NT2/D1 (cell line): ENCODE data around the gene LRTM2.

ENCODE experiments used
- DNase-seq: peaks from one replicate; pipeline ENCODE4 v3.0.0-alpha.2; 2011; ENCODE audit warnings: low read depth, low spot score
- H3K27me3 ChIP-seq: 2 replicates; pipeline ENCODE4 v1.6.0; 2011; ENCODE audit warnings: mild to moderate bottlenecking; ENCODE audit not compliant: insufficient read length, insufficient read depth
- H3K36me3 ChIP-seq: 2 replicates; pipeline ENCODE4 v1.6.1; 2011; ENCODE audit warnings: mild to moderate bottlenecking, low read length, mixed read lengths; ENCODE audit not compliant: insufficient read depth, insufficient read length
- H3K4me1 ChIP-seq: 2 replicates; pipeline ENCODE4 v1.5.1; 2011; ENCODE audit not compliant: insufficient read depth, insufficient read length
- H3K4me3 ChIP-seq: 2 replicates; pipeline ENCODE4 v1.5.1; 2011; ENCODE audit warnings: low read depth; ENCODE audit not compliant: insufficient read length
- H3K9ac ChIP-seq: 2 replicates; pipeline ENCODE4 v1.6.0; 2011; ENCODE audit warnings: low read depth; ENCODE audit not compliant: insufficient read length
- H3K9me3 ChIP-seq: 2 replicates; pipeline ENCODE4 v1.5.1; 2011; ENCODE audit warnings: mild to moderate bottlenecking, low read length; ENCODE audit not compliant: insufficient read depth
- SUZ12 ChIP-seq: IDR thresholded peaks from 2 replicates; pipeline ENCODE4 v1.6.1; 2011; ENCODE audit not compliant: insufficient read length, insufficient read depth; ENCODE audit errors: extremely low read depth
- YY1 ChIP-seq: IDR thresholded peaks from 2 replicates; pipeline ENCODE4 v1.6.1; 2011; ENCODE audit not compliant: insufficient read length, insufficient read depth
- ZNF274 ChIP-seq: IDR thresholded peaks from 2 replicates; pipeline ENCODE4 v1.6.1; 2011; ENCODE audit warnings: mild to moderate bottlenecking, low read depth, low read length

The LRTM2 gene

DNA sequence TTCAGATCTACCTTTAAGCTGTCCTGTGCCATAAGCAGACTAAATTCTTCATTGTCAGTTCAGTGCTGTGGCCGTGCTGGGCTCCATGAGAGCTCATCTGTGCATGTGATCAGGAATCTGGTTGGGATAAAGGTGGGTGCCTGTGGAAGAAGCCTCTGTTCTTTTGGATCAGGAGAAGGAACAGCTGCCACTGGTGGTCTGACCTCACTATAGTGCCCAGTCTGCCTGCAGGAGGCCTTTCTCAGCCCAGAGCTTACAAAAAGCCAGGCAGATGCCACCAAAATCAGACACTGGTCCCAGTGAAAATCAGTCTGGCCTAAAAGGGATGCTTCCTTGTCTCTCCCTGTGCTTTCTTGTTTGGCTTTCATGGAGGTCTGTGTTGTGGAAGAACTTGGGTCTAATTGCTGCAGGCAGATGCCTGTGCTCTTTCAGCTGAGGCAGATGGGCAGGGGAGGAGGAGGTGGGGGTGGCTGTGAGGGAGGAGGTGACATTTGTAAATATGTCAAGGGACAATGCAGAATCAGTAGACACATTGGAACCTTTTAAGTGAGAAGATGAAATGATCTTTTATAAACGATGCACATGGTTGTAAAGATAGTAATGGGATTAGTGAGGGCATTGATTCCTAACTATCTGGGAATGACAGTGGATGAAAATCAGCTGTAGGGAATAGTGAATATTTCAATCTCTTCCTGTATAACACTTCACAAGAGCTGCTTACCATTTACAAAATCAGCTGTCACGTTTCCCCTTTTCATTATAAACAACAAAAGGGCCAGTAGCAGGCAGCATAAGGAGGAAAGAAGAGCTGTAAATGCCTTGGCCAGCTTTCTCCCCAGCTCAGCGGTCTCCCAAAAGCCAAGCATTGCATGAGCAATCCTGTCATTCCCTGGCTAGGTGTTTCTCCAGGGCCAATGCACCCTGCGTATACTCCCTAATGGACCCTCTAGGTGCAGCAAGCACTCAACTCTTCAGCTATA lies 53.5 kb downstream of the LRTM2 start:
- H3K27me3 ChIP-seq: no peaks in the 10 kb centered on the region
- no peak overlapping the region for H3K9ac ChIP-seq
- H3K36me3 ChIP-seq: no peaks in the 10 kb centered on the region
- no peak for TF ChIP-seq YY1
- TF ChIP-seq ZNF274: no peak
- TF ChIP-seq SUZ12: no peak
- no peak overlapping the region for H3K4me3 ChIP-seq
- H3K4me1 ChIP-seq: peaks cover 9% of the 10 kb centered on the region
- no peak for DNase-seq
- no peaks in the 10 kb centered on the region for H3K9me3 ChIP-seq

DNA sequence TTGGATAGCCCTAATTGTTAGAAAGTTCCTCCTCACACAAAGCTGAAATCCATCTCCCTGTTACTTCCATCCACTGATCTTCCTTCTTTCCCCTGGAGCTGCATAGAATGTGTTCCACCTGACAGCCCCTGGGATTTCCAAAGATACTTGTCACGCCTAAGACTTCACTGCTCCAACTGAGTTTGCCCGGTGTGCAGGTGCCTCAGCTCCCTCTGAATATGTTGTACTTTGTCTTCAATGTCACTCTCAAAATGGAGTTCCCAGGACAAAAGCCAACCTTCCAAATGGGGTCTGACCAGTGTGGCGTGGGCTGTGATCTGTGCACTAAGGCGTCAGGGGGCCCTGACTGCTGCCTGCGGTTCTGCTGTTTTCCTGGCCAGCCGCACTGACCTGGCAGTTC lies 55.2 kb downstream of the LRTM2 start:
- no peak for DNase-seq
- TF ChIP-seq SUZ12 (no peak), YY1 (no peak), ZNF274 (no peak)
- Histone ChIP-seq H3K9me3 (no peaks in the 10 kb centered on the region), H3K27me3 (no peaks in the 10 kb centered on the region), H3K36me3 (no peaks in the 10 kb centered on the region), H3K4me3 (no peak overlapping the region), H3K4me1 (peaks cover 9% of the 10 kb centered on the region), H3K9ac (no peak overlapping the region)

DNA sequence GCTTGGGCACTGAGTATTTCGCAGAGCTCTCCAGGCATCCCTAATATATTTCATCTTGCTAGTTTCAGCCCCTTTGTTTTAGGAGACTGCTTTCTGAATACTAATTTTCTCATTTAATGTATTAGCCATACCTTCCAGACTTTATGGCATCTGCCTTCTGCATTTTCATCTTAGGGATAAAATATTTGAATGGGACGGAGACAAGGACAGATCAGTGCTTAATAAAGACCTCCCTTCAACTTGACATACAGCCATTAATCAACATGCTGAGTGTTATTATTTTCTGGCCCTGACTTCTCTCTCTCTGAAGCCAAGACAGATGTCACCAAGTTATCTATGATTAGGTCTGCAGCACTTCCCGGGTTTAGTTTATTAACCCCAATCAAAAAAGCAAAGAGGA lies 55.7 kb downstream of the LRTM2 start:
- Histone ChIP-seq H3K4me3 (no peak overlapping the region), H3K4me1 (peaks cover 5% of the 10 kb centered on the region), H3K9ac (no peak overlapping the region), H3K36me3 (no peaks in the 10 kb centered on the region), H3K9me3 (no peaks in the 10 kb centered on the region), H3K27me3 (no peaks in the 10 kb centered on the region)
- TF ChIP-seq SUZ12: no peak
- no peak for TF ChIP-seq YY1
- TF ChIP-seq ZNF274: no peak
- no peak for DNase-seq

DNA sequence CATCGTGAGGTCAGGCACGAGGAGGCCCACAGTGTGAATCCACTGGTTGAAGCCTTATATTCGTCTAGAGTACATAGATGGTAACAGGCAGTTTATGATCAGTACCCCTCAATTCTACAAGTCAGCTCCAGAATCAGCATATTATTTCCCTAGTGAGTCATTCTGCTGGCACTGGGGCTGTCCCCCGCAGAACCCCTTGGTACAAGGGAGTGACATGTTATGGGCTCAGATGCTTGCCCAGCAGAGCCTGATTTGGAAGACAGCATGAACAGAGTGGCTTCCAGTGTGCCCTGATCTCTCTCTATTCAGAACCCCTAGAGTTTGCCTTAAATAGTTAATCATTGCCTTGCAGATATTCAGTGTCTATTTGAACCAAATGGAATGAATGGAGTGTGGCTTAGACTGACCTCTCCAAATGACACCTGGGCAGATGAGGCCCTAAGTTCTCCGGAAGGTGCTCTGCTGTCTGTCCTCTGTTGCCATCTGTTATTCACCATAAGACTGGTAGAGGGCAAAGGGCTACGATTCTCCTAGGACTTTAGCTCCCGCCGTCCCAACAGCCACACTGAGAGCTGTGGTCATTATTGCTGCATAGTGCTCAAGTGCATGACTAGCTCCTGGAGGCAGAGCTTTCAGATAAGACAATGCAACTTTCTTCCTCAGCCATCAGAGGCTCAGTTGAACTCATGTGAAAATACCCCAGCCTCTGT lies 57.0 kb downstream of the LRTM2 start:
- no peaks in the 10 kb centered on the region for H3K36me3 ChIP-seq
- H3K4me1 ChIP-seq: no peaks in the 10 kb centered on the region
- no peak for TF ChIP-seq ZNF274
- no peak for TF ChIP-seq YY1
- no peak for TF ChIP-seq SUZ12
- no peak for DNase-seq
- H3K27me3 ChIP-seq: no peaks in the 10 kb centered on the region
- no peaks in the 10 kb centered on the region for H3K9me3 ChIP-seq
- H3K9ac ChIP-seq: no peak overlapping the region
- H3K4me3 ChIP-seq: no peak overlapping the region

DNA sequence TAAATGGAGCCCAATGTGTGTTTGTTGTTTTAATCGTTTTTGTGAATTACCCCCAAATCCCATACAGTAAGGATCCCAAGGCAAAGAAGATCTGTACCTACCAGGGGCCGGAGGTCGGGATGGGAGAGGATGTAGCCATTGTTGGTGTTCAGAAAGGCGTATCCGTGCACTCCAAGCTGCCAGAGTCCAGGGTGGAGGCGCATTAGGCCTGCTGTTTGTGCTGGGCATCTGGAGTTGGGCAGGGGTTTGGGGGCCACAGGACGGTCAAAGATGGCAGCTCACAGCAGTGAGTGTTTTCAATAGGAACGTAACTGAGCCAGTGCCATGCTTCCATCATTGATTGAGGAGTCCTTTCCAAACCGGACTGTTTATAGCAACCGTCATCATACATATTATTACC lies 57.8 kb downstream of the LRTM2 start:
- no peak overlapping the region for H3K4me3 ChIP-seq
- no peaks in the 10 kb centered on the region for H3K4me1 ChIP-seq
- H3K9ac ChIP-seq: no peak overlapping the region
- no peaks in the 10 kb centered on the region for H3K36me3 ChIP-seq
- TF ChIP-seq SUZ12: no peak
- no peak for TF ChIP-seq ZNF274
- no peak for TF ChIP-seq YY1
- no peaks in the 10 kb centered on the region for H3K27me3 ChIP-seq
- no peaks in the 10 kb centered on the region for H3K9me3 ChIP-seq
- DNase-seq: no peak

DNA sequence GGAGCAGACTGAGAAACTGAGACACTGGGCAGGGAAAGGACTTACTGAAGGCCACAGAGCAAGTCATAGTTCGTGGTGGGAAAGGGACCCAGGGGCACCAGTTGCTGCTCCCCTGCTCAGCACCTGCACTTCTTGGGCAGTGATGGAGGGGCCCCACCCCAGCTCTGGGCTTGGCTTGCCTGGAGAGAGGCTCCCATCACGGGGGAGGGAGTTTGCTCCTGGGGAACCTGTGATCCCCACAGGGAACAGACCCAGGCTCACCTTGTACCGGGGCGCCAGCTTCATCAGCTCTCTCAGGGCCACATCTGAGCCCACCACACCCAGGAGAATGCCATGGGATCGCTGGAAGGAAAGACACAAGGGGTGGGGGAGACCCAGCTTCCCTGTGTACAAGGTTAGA lies 58.3 kb downstream of the LRTM2 start:
- Histone ChIP-seq H3K9ac (no peak overlapping the region), H3K4me3 (no peak overlapping the region), H3K9me3 (no peaks in the 10 kb centered on the region), H3K36me3 (no peaks in the 10 kb centered on the region), H3K27me3 (no peaks in the 10 kb centered on the region), H3K4me1 (no peaks in the 10 kb centered on the region)
- DNase-seq: no peak
- no peak for TF ChIP-seq YY1
- TF ChIP-seq ZNF274: no peak
- no peak for TF ChIP-seq SUZ12

GRCh38 chr12:1879633-1880032 lies 59.3 kb downstream of the LRTM2 start:
- no peaks in the 10 kb centered on the region for H3K36me3 ChIP-seq
- no peaks in the 10 kb centered on the region for H3K9me3 ChIP-seq
- no peak for DNase-seq
- H3K4me1 ChIP-seq: no peaks in the 10 kb centered on the region
- H3K27me3 ChIP-seq: no peaks in the 10 kb centered on the region
- no peak for TF ChIP-seq YY1
- TF ChIP-seq SUZ12: no peak
- TF ChIP-seq ZNF274: no peak
- H3K4me3 ChIP-seq: no peak overlapping the region
- no peak overlapping the region for H3K9ac ChIP-seq
